ENCODE data around the gene PABPN1.

DNA sequence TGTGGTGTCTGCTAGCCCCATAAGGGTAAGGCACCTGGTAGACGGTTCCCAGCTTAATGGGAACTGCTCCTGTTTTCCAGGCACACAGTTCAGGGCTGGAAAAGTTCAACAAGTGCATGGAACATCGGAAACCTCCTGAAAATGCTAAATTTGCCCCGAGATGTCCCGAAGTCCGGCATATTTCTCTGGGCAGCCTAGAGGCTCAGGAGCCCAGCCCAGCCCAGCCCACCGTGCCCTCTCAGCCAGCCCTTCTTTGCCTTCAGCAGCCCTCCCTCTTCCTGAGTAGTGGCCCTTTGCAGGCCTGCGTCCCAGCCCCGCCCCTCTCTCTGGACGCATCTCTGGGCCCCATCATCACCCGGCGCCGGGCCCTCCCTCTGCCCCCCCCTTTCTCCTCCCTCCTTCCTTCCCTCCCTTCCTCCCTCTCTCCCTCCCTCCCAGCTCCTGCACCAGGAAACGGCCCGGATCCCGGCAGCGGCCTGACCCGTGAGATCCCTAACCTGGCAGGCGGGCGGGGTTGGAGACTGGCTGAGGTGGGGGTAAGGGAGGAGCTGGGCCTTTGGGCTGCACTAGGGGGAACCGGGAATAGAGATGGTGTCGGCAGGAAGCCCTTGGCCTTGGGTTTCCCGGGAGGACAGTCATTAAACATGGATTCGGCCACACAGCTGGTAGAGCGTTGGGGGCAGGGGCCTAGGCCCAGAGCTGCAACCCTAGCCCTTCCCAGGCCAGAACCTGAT is 14.7 kb upstream of the PABPN1 start, which contains the start of gene BCL2L2:
- TF ChIP-seq POLR2A (IDR thresholded peaks at IDR 0.05; ENCODE audit: borderline replicate concordance, extremely low read depth, insufficient read depth, insufficient read length) = peak; percentile 64
- TF ChIP-seq, protein P1, sequence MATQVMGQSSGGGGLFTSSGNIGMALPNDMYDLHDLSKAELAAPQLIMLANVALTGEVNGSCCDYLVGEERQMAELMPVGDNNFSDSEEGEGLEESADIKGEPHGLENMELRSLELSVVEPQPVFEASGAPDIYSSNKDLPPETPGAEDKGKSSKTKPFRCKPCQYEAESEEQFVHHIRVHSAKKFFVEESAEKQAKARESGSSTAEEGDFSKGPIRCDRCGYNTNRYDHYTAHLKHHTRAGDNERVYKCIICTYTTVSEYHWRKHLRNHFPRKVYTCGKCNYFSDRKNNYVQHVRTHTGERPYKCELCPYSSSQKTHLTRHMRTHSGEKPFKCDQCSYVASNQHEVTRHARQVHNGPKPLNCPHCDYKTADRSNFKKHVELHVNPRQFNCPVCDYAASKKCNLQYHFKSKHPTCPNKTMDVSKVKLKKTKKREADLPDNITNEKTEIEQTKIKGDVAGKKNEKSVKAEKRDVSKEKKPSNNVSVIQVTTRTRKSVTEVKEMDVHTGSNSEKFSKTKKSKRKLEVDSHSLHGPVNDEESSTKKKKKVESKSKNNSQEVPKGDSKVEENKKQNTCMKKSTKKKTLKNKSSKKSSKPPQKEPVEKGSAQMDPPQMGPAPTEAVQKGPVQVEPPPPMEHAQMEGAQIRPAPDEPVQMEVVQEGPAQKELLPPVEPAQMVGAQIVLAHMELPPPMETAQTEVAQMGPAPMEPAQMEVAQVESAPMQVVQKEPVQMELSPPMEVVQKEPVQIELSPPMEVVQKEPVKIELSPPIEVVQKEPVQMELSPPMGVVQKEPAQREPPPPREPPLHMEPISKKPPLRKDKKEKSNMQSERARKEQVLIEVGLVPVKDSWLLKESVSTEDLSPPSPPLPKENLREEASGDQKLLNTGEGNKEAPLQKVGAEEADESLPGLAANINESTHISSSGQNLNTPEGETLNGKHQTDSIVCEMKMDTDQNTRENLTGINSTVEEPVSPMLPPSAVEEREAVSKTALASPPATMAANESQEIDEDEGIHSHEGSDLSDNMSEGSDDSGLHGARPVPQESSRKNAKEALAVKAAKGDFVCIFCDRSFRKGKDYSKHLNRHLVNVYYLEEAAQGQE (IDR thresholded peaks at IDR 0.05; ENCODE audit: low read depth) = no peak
- no peak for TF ChIP-seq EZH2 (IDR thresholded peaks at IDR 0.05)
- TF ChIP-seq, protein P2, sequence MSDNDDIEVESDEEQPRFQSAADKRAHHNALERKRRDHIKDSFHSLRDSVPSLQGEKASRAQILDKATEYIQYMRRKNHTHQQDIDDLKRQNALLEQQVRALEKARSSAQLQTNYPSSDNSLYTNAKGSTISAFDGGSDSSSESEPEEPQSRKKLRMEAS (IDR thresholded peaks at IDR 0.05) = no peak
- TF ChIP-seq, protein P3, sequence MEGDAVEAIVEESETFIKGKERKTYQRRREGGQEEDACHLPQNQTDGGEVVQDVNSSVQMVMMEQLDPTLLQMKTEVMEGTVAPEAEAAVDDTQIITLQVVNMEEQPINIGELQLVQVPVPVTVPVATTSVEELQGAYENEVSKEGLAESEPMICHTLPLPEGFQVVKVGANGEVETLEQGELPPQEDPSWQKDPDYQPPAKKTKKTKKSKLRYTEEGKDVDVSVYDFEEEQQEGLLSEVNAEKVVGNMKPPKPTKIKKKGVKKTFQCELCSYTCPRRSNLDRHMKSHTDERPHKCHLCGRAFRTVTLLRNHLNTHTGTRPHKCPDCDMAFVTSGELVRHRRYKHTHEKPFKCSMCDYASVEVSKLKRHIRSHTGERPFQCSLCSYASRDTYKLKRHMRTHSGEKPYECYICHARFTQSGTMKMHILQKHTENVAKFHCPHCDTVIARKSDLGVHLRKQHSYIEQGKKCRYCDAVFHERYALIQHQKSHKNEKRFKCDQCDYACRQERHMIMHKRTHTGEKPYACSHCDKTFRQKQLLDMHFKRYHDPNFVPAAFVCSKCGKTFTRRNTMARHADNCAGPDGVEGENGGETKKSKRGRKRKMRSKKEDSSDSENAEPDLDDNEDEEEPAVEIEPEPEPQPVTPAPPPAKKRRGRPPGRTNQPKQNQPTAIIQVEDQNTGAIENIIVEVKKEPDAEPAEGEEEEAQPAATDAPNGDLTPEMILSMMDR (IDR thresholded peaks at IDR 0.05 in 2 of 3, conservative IDR thresholded peaks at IDR 0.05 in 1 of 3; ENCODE audit: borderline replicate concordance in 1 of 3, insufficient read depth in 1 of 3, low read depth in 2 of 3, low read length in 2 of 3) = no peak
